GM19324 (cell line): ENCODE results near the gene UNC5B.
"Not testable (repeated sequence)": the region's sequence is repeated elsewhere in the genome, so short reads cannot be mapped to it uniquely, and the experiment has no call there.

Experiments
- ATAC-seq: cut with Tn5 transposase; IDR thresholded peaks from one replicate; pipeline ENCODE4 v1.9.1; 2021; ENCODE audit warnings: mild to moderate bottlenecking, moderate library complexity; ENCODE audit not compliant: unreplicated experiment, low FRiP score

UNC5B gene

GRCh38 chr10:71292624-71293445 is 80.5 kb downstream of the UNC5B start:
- ATAC-seq: no peak

- no peak for ATAC-seq
Measured at GRCh38 chr10:71293446-71294084, 81.2 kb downstream of the UNC5B start.

GRCh38 chr10:71294091-71294561 is 81.8 kb downstream of the UNC5B start:
- ATAC-seq: no peak

GRCh38 chr10:71294856-71295255 is 82.5 kb downstream of the UNC5B start:
- no peak for ATAC-seq

- no peak for ATAC-seq
Measured at GRCh38 chr10:71295641-71296040, 83.3 kb downstream of the UNC5B start.

GRCh38 chr10:71296086-71296485 is 83.7 kb downstream of the UNC5B start:
- ATAC-seq: no peak

GRCh38 chr10:71296811-71297210 is 84.4 kb downstream of the UNC5B start:
- ATAC-seq: not testable (repeated sequence)

GRCh38 chr10:71297343-71297742 is 85.0 kb downstream of the UNC5B start:
- ATAC-seq: no peak

- ATAC-seq: no peak
Measured at GRCh38 chr10:71299071-71299785, 86.9 kb downstream of the UNC5B start.

GRCh38 chr10:71300555-71301370 is 88.4 kb downstream of the UNC5B start:
- no peak for ATAC-seq

GRCh38 chr10:71301371-71301916 is 89.1 kb downstream of the UNC5B start:
- no peak for ATAC-seq

- ATAC-seq: no peak
Measured at GRCh38 chr10:71302451-71302850, 90.1 kb downstream of the UNC5B start.

GRCh38 chr10:71302874-71303568 is 90.7 kb downstream of the UNC5B start:
- ATAC-seq: no peak

GRCh38 chr10:71303569-71303907 is 91.2 kb downstream of the UNC5B start:
- ATAC-seq: no peak

- no peak for ATAC-seq
Measured at GRCh38 chr10:71304914-71305313, 92.5 kb downstream of the UNC5B start.

- ATAC-seq: no peak
Measured at GRCh38 chr10:71306979-71307378, 94.6 kb downstream of the UNC5B start.

GRCh38 chr10:71307469-71308085 is 95.2 kb downstream of the UNC5B start:
- ATAC-seq: no peak

GRCh38 chr10:71308244-71308643 is 95.9 kb downstream of the UNC5B start:
- ATAC-seq: no peak

GRCh38 chr10:71308985-71309384 is 96.6 kb downstream of the UNC5B start:
- ATAC-seq: no peak
